HG03442 (cell line): ENCODE data around the gene EPHA8.

Experiments
- ATAC-seq: cut with Tn5 transposase; IDR thresholded peaks from one replicate; pipeline ENCODE4 v1.9.1; 2021; ENCODE audit warnings: mild to moderate bottlenecking, moderate library complexity; ENCODE audit not compliant: unreplicated experiment

EPHA8 gene

DNA sequence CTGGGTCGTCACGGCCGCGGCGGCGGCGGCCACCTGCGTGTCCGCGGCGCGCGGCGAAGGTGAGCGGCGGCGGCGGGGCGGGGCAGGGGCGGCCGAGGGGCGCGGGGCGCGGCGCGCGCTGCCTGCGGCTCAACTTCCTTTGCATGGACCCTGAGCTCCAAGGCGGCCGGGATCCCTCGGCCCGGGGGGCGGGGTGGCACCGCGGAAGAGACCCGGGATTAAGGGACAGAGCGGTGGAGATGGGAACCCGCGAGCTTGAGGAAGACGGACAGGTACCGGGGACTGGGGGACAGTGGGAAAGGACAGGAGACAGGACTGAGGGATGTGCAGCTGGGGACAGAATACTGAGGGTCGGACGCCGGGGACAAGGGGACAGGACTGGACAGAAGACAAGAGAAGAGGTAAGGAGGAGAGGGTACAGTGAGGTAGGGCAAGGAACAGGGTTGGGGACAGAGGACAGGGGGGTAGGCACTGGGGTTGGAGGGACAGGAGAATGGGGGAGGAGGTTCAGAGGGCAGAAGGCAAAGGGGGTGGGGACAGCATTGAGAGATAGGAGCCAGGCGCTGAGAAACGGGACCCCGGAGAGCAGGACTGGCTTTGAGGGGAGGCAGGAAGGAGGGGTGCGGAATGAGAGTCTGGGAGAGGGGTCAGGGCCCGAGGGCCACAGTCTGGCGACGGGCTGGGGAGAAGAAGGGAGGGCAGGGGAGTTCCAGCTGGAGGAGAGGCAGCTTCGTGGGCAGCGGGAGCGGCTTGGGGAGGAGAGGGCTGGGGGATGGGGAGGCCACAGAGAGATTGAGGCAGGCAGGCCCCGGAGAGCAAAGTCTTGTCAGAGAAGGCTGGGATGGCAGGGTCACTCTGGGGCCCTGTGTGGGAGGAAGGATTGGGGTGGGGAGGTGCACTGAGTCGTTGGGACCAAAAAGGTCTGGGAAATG is 648 bp downstream of the EPHA8 start:
- no peak for ATAC-seq

DNA sequence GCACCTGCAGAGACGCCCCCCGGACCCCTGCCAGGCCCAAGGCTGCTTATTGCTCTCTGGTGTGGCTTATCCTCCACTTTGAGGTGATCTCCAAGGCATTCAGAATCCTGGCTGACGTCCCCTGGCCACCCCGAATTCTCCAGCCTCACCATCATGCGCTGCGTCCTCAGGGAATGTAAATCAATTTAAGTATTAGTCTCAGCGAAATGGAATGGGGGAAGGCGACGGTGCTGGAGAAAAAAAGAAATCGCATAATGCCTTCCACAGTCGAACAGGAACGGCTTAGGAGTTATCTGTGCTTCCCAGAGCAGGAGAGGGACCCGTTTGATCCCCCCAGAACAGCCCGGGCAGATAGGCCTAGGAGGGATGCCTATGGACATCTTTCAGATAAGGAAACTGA is 2.9 kb downstream of the EPHA8 start:
- ATAC-seq = no peak

DNA sequence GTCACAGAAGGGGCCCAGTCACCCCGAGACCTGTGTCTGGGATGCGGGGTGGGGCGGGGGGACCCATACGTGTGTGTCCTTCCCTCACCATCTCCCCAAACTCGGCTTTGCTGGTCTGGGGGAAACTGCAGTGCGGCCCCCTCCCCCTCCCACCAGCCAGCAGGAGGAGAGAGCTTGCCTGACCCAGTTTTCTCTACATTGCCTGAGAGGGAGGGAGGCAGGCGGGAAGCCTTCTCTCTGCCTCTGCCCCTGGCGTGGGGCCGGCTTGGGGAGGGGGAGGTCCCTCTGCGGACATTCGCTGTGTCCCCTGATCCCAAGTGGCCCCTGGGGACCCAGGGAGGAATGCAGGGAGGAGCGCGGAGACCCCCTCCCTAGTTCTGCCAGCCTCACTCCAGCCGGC is 3.9 kb downstream of the EPHA8 start:
- no peak for ATAC-seq

DNA sequence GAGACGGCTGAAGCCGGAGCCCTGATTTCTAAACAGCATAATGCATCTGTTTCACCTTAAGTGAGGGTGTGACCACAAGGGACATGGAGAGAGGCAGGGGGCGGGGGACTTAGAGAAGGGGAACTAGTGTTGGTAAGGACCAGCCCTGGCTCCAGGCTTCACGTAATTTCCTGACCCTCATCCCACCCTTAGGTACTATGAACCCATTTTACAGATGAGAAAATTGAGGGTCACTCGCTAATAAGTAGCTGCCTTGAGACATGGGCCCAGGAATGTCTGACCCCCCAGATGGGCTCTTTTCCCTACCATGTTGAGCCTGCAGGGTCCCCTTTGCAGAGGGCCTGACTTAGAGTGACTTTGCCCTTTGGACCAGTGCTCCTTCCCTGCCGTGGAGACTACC is 4.7 kb downstream of the EPHA8 start:
- ATAC-seq = no peak

DNA sequence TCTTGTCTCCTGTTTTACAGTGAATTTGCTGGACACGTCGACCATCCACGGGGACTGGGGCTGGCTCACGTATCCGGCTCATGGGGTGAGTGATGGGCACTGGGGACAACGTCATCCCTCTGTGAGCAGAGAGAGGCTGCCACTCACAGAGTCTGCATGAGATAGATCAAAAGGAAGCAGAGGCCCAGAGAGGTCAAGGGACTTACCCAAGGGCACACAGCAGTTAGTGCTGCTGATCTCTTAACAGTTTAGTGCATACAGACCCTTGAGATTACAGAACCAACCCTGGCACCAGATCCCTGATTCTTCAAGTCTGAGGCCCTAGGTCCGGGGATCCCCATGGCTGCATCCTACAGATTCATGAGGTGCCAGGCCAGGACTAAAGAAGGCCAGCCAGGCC is 6.0 kb downstream of the EPHA8 start:
- ATAC-seq = no peak

DNA sequence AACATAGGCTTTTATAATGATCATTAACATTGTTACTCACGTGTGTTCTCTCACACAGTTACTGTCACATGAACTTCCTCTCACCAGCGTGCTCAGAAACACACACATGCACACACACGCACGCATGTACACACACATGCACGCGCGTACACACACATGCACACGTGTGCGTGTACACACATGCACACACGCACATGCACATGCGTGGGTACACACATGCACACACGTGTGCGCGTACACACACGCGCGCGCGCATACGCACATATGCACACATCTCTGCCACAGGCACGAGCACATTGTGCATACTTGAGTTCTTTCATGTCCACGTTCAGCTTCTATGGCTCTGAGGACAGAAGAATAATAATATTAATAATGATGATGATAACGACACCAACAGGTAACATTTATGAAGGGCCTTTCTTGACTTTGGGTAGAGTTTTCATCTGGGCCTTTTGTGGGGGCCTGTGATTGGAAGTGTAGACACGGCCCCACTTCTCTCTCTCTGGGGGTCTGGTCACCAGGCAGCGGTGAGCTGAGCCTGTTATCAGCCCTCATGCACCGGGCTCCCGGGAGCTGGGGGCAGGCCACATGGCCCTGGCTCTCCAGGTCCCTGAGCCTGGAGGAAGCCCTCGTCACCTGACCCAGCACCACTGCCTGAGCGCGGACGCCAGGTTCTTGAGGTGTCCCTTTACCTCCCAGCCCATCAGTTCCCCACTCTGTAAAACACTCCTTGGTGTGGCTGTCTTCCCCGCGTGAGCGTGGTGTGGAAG is 7.0 kb downstream of the EPHA8 start:
- no peak for ATAC-seq

DNA sequence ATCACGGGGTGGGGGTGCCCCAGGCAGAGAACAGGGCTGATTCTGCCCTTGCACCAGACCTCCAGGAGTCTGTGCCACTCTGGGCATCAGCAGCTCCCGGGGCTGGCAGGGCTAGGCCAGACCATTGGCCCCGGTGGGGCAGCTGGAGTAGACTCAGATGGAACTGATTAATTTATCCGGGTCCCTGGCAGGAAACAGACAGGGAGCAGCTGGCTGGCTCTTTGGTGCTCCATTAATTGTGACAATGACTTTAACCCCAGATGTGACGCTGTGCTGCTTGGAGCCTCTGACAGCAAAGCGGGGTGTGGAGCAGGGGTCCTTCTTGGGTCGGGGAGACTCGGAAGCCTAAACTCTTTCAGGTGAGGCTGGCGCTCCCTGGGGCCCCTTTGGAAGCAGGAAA is 9.5 kb downstream of the EPHA8 start:
- no peak for ATAC-seq

DNA sequence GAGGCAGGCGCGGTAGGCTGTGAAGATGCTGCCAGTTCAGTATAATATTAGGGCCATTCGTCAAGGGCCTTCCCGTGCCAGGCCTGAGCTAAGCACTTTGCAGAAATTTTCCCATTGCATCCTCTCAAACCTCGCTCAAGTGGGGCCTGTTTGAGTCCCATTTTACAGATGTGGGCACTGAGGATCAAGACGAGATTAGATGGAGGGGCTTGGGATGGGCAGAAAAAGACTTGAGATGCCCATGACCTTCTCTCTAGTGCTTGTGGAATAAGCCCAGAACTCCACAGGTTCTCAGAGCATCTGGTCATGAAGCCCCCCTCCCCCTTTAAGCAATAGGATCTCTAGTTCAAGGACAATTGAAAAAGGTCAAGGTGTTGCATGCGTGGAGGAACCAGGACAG is 9.9 kb downstream of the EPHA8 start:
- no peak for ATAC-seq

DNA sequence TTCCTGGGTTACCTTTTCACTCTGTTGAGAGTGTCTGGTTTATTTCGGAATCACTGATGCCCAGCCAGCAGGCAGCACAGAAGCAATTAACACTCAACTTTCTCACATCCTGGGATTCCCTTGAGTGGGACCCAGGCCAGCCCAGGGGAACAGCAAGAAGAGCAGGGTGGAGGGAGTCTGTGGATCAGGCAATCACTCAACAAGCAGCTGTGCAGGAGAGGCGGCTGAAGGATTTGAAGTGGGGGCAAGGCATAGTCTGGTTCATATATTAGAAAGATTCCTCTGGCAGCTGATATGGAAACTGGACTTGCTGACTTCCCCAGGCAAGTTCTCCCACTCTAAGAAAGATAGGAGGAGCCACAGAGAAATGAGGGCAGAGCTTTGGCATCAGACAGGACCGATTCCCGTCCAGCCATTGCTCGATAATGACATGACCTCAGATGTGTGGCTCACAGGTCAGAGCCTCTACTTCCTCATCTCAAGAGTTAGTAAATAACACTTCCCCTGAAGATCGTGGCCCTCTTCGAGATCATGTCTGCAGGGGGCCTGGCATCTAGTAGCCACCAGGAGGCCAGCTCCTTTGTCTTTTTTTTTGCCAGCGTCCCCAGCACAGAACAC is 12.4 kb downstream of the EPHA8 start:
- ATAC-seq = no peak

DNA sequence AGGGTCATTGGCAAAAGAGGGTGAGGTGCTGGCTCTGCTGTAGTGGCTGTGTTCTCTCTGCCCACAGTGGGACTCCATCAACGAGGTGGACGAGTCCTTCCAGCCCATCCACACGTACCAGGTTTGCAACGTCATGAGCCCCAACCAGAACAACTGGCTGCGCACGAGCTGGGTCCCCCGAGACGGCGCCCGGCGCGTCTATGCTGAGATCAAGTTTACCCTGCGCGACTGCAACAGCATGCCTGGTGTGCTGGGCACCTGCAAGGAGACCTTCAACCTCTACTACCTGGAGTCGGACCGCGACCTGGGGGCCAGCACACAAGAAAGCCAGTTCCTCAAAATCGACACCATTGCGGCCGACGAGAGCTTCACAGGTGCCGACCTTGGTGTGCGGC is 12.9 kb downstream of the EPHA8 start:
- no peak for ATAC-seq

DNA sequence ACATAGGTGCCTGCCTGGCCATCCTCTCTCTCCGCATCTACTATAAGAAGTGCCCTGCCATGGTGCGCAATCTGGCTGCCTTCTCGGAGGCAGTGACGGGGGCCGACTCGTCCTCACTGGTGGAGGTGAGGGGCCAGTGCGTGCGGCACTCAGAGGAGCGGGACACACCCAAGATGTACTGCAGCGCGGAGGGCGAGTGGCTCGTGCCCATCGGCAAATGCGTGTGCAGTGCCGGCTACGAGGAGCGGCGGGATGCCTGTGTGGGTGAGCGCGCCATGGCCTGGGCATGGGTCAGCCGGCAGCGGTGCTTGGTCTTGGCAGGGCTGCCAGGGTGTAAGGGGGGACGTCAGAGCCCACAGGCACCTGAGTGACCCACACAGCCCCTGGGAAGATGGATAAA is 13.3 kb downstream of the EPHA8 start:
- ATAC-seq = no peak

DNA sequence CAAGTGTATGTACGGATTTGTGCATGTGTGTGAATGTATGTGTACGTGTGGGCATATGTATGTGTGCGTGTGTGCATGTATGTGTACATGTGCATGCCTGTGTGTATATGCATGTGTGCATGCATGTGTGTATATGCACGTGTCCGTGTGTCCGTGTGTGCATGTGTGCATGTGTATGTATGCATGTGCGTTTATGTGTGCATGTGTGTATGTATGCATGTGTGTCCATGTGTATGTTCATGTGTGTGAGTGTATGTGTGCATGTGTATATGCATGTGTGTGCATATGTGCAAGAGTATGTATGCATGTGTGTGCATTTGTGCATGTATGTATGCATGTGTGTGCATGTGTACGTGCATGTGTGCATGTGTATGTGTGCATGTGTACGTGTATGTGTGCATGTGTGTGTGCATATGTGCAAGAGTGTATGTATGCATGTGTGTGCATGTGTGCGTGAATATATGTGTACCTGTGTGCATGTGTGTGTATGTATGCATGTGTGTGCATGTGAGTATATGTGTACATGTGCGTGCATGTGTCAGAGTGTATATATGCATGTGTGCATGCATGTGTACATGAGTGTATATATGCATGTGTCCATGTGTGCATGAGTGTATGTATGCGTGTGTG is 15.6 kb downstream of the EPHA8 start:
- ATAC-seq = no peak

DNA sequence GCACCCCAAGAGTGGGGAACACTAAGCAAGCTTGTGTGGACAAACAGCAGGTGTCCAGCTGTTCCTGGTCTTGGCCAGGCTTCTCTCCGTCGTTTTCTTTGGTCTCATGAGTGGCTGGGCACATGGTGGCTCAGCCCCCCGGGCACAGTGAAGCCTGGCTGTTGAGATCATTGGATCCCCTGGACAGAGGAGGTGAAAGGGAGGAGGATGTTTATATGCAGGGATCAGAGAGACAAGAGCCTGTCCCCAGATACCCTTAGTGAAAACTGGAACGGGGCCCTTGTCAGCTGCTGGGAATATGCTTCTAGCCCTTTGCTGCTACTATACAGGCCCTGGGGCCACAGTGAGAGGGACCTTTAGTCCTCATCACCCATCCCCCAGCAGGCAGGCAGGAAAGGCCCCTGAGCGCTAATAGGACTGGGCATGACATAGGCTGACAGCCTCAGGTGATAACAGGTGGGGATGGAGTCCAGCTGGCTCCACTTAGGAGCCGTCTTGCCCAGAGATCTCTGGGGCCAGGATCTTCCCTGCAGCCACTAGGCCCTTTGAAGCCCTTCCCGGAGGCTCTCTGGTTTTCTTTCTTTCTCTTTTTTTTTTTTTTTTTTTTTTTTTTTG is 16.4 kb downstream of the EPHA8 start:
- no peak for ATAC-seq

DNA sequence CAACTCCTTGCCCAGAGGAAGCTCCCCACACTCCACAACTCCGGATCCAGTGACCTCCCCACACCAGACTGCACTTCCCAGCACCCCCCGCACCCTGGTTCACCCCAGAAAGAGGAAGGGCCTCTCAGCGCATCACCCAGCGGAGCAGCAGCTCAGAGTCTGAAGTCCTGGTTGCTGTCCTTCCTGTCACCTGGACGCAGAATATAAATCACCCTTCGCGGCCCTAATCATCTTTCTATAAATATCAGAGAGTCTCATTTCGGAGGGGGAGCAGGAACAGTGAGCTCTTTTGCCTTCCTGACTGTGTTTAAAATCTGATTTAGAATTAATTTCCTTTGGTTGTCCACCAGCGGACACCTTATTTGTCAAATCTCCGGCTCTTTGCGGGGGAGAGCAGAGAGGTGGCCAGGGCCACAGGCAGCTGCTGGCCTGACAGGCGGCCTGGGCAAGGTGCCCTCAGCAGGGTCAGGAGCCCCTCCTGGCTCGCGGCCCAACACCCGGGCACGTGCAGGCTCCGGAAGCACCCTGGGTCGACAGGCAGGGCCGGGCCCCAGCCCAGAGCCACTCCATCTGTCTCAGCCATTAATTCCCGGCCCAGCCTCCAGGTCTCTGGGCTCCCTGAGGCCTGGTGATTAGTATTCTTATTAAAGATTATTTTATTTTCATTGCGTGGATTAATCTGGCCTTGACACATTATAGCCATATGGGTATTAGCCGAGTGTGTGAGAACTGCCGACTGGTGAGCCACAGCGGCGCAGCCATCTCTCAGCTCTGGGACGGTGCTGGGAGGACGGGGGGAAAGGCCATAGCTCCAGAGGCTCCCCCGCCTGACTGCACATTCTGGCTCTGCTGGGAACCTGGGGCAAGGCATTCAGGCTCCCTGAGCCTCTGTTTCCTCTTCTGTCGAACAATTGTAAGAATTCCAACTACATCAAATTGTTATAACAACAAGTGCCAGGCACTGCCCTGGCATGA is 19.7 kb downstream of the EPHA8 start:
- no peak for ATAC-seq

DNA sequence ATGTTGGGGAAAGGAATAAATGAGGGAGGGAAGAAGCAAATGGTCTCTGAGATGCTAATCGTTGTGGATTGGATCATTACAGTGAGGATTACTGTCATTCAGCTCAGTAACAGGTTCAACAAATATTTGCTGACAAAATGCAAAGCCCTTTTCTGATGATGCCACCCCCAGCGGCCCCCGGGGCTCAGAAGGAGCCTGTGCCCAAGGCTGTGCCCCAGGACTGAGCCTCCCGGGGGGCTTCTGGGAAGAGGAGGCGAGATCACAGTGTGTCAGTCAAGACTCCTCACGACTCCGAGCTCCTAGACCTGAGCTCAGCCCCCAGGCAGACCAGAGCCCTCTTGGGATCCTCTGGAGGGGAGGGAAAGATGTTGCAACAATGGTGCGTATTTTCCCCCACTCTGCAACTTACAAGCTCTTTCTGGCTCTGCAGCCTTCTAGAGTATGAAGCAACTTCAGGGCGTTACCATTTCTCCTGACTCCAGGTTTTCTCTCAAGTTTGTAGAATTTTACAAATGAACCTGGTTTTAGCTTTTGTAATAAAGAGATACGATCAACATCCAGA is 20.8 kb downstream of the EPHA8 start:
- ATAC-seq = no peak

DNA sequence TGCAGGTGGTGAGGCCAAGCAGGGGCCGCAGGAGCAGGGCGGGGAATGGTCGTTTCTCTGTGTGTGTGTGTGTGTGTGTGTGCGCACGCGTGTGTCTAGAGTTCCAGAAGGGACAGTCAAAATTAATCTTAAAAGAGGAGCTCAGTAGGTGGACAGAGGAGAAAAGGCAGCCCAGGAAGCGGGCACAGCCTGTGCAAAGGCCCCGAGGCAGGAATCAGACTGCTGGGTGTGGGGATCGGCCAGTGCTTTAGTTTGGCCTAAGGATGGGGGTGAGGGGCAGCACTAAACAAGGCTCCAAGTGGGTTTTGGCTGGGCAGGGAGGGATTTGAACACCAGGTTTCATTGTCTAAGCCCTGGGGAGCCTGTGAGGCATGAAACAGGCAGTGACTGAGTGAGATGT is 21.7 kb downstream of the EPHA8 start:
- ATAC-seq = no peak

DNA sequence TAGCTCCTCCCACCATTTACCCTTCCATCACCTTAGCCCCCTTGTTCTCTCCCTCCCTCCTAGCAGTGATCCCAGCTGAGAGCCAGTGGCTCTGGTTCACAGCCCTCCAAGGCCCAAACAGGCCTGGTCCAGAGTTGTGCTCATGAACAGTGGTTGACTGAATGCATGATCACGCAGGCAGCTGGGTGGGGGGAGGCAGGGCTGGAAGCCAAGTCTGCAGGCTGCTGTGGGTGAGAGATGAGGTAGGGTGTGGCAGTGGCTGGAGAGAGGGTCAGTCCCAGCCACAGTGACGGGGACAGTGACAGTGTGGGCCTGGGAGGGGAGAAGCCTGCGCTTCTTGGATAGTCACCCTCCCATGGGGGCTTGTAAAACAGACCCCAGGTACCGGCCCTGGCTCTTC is 22.2 kb downstream of the EPHA8 start:
- ATAC-seq = no peak

DNA sequence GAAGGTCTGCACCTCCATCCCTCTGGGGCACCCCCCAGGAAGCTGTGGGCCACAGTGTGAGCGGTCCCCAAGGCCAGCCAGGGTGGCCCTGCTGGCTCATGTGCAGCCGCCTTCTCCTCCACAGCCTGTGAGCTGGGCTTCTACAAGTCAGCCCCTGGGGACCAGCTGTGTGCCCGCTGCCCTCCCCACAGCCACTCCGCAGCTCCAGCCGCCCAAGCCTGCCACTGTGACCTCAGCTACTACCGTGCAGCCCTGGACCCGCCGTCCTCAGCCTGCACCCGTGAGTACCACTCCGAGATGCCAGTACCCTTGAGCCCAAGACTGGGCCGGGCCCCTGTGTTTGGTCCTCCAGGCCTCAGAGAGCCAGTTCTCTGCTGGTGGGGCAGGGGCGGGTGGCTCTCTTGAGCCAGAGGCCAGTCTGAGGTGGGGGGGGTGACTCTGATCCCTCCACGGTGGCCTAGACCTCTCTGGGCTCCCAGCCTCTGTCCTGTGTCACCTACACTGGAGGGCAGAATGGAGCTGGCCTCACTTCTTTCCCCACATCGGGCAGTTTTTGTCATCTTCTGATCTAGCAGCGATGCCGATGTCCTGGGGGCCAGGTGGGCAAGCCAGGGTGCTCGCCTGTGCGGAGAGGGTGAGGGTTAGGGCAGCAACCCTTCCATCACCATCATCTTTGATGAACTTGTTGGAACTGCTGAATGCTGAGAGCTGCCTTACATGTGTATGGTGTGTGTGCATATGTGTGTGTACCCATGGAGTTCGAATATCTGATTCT is 23.3 kb downstream of the EPHA8 start:
- ATAC-seq = no peak

DNA sequence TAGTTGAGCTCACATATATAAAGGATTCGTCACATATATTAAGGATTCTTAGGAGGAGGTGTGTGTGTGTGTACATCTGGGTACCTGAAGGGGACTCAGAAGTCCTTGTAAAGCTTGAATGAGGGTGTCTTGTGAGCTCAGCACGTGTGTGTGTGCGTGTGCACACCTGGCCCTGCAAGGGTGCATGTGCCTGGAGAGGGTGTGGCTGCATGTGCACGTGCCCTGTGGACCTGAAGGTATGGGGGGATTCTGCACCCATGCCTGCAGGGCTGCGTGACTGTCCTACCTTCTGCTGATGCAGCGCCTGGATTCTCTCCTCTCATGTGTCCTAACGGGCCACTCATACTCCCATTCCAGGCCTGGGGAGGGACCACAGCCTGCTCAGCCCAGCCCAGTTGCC is 24.0 kb downstream of the EPHA8 start:
- no peak for ATAC-seq
